A673 (cell line): Measurements from ENCODE around the gene TMEM132C.

Experiments used
- EZH2 ChIP-seq: fragments of 200-600 bp; sonication (generic); IDR thresholded peaks from 2 replicates; pipeline ENCODE4 v1.6.1; 2017; ENCODE audit warnings: borderline replicate concordance, low read depth, mild to moderate bottlenecking, mixed read lengths, antibody characterized with exemption, low read length; ENCODE audit not compliant: poor library complexity, severe bottlenecking
- TF ChIP-seq, protein P1 (sequence below): fragments of 300-800, 200-600 bp; sonication (generic); conservative IDR thresholded peaks from 2 replicates; pipeline ENCODE4 v1.5.1; 2017; ENCODE audit warnings: low read depth, mild to moderate bottlenecking, antibody characterized with exemption, low read length, moderate library complexity, mixed read lengths

DNA sequence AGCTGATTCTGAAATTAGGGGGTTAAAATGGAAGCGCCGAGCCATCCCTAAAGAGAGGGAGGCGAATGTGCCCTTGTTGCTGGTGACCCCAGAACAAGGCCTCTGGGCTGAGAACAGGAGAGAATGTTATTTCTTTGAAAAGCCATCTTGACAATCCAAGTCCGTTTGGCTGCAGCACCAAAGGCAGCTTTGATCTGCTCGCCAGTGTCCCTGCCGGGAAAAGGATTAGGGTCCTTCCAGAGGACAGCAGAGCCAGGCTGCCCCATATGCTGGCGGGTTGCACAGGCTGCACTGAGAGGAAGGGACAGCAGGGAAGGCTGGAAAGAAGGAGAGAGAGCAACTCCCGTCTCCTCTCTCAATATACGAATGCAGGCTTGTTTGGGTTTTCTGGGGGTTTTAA is 141.7 kb downstream of the TMEM132C start:
- TF ChIP-seq, protein P1, sequence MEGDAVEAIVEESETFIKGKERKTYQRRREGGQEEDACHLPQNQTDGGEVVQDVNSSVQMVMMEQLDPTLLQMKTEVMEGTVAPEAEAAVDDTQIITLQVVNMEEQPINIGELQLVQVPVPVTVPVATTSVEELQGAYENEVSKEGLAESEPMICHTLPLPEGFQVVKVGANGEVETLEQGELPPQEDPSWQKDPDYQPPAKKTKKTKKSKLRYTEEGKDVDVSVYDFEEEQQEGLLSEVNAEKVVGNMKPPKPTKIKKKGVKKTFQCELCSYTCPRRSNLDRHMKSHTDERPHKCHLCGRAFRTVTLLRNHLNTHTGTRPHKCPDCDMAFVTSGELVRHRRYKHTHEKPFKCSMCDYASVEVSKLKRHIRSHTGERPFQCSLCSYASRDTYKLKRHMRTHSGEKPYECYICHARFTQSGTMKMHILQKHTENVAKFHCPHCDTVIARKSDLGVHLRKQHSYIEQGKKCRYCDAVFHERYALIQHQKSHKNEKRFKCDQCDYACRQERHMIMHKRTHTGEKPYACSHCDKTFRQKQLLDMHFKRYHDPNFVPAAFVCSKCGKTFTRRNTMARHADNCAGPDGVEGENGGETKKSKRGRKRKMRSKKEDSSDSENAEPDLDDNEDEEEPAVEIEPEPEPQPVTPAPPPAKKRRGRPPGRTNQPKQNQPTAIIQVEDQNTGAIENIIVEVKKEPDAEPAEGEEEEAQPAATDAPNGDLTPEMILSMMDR: no peak
- no peak for TF ChIP-seq EZH2
